ENCODE measurements around the gene C2CD2L. TPM values are rescaled to one million over a fixed set of nuclear protein-coding genes. Genes with fewer than 3 reads are reported as not detected.

The C2CD2L gene
- total and polyA plus RNA-seq, 2 of the 13 experiments (the other 11 are each of a cell fraction or from before 2014, with no cell fraction given): 3.7 to 5.5 TPM

DNA sequence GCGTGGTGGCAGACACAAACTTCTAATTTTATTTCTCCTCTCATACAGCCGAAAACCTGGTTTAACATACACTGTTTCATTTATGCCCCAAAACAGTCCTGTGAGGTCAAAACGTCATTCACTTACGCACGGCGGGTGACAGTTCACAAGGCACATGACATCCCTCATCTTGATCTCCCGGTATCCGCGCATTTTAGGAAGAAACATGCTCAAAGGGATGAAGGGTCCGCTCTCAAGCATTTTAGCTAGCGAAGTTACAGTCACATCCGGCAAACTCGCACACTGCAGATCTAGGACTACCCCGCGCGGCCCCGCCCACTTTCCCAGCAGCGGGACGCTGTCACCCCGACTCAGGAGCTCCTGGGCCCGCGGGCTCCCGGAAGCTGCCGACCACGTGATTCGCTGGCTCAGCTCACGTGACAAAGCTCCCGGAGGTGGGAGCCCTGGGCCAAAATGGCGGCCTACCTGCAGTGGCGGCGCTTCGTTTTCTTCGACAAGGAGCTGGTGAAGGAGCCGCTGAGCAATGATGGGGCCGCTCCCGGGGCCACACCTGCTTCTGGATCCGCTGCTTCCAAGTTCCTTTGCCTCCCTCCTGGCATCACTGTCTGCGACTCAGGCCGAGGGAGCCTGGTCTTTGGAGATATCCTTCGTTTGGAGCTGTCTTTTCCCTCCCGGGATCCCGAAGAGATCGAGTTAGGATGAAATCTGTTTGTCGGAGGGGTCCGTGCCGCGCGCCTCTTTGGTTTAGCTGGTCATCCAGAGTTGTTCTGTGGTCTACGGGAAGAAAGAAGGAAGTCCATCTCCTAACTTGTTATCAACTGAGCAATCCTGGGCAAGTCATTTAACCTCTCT lies 39.5 kb upstream of the C2CD2L start, which contains the start of gene VPS11 (continued):
- TF ChIP-seq, protein P1, sequence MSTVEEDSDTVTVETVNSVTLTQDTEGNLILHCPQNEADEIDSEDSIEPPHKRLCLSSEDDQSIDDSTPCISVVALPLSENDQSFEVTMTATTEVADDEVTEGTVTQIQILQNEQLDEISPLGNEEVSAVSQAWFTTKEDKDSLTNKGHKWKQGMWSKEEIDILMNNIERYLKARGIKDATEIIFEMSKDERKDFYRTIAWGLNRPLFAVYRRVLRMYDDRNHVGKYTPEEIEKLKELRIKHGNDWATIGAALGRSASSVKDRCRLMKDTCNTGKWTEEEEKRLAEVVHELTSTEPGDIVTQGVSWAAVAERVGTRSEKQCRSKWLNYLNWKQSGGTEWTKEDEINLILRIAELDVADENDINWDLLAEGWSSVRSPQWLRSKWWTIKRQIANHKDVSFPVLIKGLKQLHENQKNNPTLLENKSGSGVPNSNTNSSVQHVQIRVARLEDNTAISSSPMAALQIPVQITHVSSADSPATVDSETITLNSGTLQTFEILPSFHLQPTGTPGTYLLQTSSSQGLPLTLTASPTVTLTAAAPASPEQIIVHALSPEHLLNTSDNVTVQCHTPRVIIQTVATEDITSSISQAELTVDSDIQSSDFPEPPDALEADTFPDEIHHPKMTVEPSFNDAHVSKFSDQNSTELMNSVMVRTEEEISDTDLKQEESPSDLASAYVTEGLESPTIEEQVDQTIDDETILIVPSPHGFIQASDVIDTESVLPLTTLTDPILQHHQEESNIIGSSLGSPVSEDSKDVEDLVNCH (CRISPR knock-in tag; IDR thresholded peaks at IDR 0.05): no peak
- TF ChIP-seq NONO (IDR thresholded peaks at IDR 0.05) (no peak), NONO (CRISPR knock-in tag; conservative IDR thresholded peaks at IDR 0.05) (peak; percentile 16; the same call in 1 of the 2 replicates), ZNF232 (CRISPR knock-in tag; IDR thresholded peaks at IDR 0.05; ENCODE audit: borderline replicate concordance) (no peak), ZFY (CRISPR knock-in tag; IDR thresholded peaks at IDR 0.05) (peak; percentile 62; the same call in 1 of the 2 replicates), ZBTB7B (CRISPR knock-in tag; IDR thresholded peaks at IDR 0.05) (no peak), HHEX (CRISPR knock-in tag; IDR thresholded peaks at IDR 0.05) (no peak), ZNF234 (CRISPR knock-in tag; conservative IDR thresholded peaks at IDR 0.05) (no peak), ZNF430 (CRISPR knock-in tag; IDR thresholded peaks at IDR 0.05) (no peak; the same call in 1 of the 2 replicates), JUNB (CRISPR knock-in tag; IDR thresholded peaks at IDR 0.05; ENCODE audit: borderline replicate concordance) (no peak), ATAD3A (CRISPR knock-in tag; IDR thresholded peaks at IDR 0.05) (no peak), EED (CRISPR knock-in tag; IDR thresholded peaks at IDR 0.05) (no peak), BRD4 (CRISPR knock-in tag; IDR thresholded peaks at IDR 0.05) (no peak), ZNF644 (CRISPR knock-in tag; IDR thresholded peaks at IDR 0.05; ENCODE audit: low read depth) (no peak), REPIN1 (CRISPR knock-in tag; IDR thresholded peaks at IDR 0.05; ENCODE audit: borderline replicate concordance, low read depth) (0 out of 2 replicates have a peak, but pooled peaks have one; percentile 31), DNMT1 (CRISPR knock-in tag; IDR thresholded peaks at IDR 0.05) (no peak), ZNF83 (CRISPR knock-in tag; IDR thresholded peaks at IDR 0.05; ENCODE audit: borderline replicate concordance) (no peak)
- TF ChIP-seq, protein P2, sequence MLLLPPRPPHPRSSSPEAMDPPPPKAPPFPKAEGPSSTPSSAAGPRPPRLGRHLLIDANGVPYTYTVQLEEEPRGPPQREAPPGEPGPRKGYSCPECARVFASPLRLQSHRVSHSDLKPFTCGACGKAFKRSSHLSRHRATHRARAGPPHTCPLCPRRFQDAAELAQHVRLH (CRISPR knock-in tag; IDR thresholded peaks at IDR 0.05; ENCODE audit: borderline replicate concordance, low read depth): peak; percentile 30
- TF ChIP-seq, protein P3, sequence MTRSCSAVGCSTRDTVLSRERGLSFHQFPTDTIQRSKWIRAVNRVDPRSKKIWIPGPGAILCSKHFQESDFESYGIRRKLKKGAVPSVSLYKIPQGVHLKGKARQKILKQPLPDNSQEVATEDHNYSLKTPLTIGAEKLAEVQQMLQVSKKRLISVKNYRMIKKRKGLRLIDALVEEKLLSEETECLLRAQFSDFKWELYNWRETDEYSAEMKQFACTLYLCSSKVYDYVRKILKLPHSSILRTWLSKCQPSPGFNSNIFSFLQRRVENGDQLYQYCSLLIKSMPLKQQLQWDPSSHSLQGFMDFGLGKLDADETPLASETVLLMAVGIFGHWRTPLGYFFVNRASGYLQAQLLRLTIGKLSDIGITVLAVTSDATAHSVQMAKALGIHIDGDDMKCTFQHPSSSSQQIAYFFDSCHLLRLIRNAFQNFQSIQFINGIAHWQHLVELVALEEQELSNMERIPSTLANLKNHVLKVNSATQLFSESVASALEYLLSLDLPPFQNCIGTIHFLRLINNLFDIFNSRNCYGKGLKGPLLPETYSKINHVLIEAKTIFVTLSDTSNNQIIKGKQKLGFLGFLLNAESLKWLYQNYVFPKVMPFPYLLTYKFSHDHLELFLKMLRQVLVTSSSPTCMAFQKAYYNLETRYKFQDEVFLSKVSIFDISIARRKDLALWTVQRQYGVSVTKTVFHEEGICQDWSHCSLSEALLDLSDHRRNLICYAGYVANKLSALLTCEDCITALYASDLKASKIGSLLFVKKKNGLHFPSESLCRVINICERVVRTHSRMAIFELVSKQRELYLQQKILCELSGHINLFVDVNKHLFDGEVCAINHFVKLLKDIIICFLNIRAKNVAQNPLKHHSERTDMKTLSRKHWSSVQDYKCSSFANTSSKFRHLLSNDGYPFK (CRISPR knock-in tag; IDR thresholded peaks at IDR 0.05; ENCODE audit: borderline replicate concordance): peak; percentile 88
- TF ChIP-seq, protein P4, sequence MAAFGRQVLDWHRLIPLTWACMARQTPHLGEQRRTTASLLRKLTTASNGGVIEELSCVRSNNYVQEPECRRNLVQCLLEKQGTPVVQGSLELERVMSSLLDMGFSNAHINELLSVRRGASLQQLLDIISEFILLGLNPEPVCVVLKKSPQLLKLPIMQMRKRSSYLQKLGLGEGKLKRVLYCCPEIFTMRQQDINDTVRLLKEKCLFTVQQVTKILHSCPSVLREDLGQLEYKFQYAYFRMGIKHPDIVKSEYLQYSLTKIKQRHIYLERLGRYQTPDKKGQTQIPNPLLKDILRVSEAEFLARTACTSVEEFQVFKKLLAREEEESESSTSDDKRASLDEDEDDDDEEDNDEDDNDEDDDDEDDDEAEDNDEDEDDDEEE (CRISPR knock-in tag; IDR thresholded peaks at IDR 0.05): no peak
- TF ChIP-seq, protein P5, sequence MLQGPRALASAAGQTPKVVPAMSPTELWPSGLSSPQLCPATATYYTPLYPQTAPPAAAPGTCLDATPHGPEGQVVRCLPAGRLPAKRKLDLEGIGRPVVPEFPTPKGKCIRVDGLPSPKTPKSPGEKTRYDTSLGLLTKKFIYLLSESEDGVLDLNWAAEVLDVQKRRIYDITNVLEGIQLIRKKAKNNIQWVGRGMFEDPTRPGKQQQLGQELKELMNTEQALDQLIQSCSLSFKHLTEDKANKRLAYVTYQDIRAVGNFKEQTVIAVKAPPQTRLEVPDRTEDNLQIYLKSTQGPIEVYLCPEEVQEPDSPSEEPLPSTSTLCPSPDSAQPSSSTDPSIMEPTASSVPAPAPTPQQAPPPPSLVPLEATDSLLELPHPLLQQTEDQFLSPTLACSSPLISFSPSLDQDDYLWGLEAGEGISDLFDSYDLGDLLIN (CRISPR knock-in tag; IDR thresholded peaks at IDR 0.05; ENCODE audit: borderline replicate concordance): no peak
- TF ChIP-seq, protein P6, sequence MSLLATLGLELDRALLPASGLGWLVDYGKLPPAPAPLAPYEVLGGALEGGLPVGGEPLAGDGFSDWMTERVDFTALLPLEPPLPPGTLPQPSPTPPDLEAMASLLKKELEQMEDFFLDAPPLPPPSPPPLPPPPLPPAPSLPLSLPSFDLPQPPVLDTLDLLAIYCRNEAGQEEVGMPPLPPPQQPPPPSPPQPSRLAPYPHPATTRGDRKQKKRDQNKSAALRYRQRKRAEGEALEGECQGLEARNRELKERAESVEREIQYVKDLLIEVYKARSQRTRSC (CRISPR knock-in tag; IDR thresholded peaks at IDR 0.05; ENCODE audit: low read depth): no peak

All from HepG2 (cell line).